GM12875 (cell line): ENCODE measurements around the gene FSTL5.

Experiments used
- H3K4me3 ChIP-seq: one replicate; pipeline ENCODE4 v1.5.1; 2011; ENCODE audit warnings: low read depth, low read length, control low read depth
- TF ChIP-seq, protein P1 (sequence below): IDR thresholded peaks from 2 replicates; pipeline ENCODE4 v1.5.1; 2011; ENCODE audit warnings: low read depth, mild to moderate bottlenecking, control low read depth, inconsistent platforms, low read length, moderate library complexity, borderline replicate concordance; ENCODE audit not compliant: insufficient read depth

FSTL5 gene

DNA sequence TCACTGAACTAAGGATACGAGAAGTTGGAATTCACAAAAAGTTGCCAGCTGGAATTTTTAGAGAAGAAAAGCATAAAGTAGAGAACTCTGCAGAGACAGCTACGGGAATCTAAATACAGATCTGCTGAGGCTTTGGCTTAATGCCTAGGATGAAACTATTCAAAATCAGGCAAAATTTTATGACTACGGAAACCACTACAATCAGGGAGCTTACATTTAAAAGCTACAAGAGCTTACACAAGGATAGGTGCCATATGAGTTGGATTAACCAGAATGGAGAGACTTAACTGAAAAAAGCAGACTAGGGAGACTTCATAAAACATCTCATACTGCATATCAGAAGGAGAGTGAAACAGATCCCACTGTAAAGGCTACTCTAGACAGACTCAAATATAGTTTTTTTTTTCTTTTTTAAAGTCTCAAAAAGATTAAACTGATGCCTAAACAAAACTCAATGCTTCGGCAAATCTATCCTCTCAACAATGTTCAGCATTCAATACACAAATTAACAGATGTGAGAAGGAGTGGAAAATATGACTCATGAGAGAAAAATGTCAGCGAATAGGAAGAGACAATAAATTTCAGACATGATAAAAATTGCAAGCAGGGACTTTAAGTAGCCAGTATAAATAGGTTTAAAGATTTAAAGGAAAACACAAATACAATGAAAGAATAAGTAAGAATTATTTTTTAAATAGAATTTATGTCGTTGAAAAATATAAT lies 586.1 kb downstream of the FSTL5 start:
- TF ChIP-seq, protein P1, sequence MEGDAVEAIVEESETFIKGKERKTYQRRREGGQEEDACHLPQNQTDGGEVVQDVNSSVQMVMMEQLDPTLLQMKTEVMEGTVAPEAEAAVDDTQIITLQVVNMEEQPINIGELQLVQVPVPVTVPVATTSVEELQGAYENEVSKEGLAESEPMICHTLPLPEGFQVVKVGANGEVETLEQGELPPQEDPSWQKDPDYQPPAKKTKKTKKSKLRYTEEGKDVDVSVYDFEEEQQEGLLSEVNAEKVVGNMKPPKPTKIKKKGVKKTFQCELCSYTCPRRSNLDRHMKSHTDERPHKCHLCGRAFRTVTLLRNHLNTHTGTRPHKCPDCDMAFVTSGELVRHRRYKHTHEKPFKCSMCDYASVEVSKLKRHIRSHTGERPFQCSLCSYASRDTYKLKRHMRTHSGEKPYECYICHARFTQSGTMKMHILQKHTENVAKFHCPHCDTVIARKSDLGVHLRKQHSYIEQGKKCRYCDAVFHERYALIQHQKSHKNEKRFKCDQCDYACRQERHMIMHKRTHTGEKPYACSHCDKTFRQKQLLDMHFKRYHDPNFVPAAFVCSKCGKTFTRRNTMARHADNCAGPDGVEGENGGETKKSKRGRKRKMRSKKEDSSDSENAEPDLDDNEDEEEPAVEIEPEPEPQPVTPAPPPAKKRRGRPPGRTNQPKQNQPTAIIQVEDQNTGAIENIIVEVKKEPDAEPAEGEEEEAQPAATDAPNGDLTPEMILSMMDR, result no peak
- H3K4me3 ChIP-seq, result no peak overlapping the region

DNA sequence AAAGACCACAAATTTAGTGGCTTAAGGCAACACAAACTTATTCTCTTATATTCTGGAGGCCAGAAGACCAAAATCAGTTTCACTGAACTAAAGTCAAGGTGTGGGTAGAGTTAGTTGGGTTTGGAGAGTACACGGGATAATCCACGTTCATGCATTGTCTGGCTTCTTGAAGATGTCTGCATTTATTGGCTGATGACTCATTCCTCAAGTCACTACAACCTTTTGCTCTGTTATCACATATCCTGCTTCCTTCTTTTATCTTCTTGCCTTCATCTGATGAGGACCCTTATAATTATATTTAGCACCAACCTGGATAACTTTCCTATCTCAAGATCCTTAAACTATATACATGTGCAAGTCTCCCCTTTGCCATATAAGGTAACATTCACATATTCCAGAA lies 590.0 kb downstream of the FSTL5 start:
- TF ChIP-seq, protein P1, result no peak
- no peak overlapping the region for H3K4me3 ChIP-seq

DNA sequence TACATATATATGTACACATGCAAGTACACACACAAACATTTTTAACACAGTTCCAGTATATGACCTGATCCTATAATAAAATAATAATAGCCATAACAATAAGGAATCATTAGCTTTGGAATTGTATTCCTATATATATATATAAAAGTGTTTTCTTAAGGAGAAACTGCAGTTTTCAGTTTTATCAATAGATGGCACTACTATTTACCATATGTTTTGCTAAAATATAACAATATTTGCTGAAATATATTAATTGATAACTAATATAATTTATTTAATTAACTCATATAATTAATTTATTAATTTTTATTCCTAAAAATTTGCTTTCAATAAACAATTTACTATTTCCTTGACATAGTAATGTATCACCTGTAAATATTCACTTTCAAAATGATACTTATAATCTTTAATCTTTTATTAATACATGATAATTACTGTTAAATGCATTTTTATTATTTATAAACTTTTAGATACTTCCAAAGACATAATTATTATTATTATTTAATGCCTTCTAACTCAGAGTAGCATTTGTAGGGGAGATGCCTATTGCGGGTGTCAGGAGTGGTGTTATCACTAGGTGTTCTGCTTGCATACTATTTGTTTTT lies 599.5 kb downstream of the FSTL5 start:
- TF ChIP-seq, protein P1, result no peak
- no peak overlapping the region for H3K4me3 ChIP-seq

DNA sequence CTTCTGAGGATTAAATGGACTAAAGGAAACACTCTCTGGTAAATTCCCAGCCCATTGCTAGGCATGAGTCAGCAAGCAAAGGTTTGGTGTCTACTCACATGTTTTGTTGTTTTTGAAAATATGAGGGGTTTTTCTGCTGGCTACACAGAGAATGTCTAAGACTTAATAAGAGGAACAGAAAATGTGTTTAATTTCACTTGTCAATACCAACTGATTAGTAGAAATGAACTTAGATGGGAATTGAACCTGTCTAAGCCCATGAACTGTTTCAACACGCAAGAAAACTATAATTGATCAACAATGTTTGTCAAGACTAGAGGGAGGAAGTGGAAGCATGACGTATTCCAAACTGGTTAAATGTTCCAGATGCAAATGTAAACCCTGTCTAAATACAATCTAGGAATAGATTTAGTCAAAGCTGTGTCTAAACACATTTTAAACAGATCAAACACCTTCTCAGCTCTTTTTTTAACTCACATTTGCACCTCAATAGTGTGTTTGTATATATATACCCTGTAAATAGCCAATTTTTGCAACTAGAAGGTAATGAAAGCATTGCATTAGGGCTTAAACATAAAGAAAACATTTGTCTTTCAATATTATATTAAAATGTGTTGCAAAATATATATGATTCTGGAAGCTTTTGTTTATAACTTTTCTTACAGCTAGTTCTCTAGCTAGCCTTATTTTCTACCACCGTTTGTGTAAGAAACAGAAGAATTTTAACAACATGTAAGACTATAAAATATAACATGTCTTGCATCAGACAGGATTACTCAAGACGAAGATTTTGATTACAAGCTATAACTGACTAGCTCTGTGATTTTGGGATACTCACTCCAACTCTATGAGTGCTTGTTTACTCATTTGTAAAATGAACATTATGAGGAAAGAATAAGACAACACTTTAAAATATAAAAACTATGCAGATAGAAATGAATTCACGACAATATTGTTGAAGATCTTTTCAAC lies 607.8 kb downstream of the FSTL5 start:
- TF ChIP-seq, protein P1, result no peak
- no peak overlapping the region for H3K4me3 ChIP-seq

DNA sequence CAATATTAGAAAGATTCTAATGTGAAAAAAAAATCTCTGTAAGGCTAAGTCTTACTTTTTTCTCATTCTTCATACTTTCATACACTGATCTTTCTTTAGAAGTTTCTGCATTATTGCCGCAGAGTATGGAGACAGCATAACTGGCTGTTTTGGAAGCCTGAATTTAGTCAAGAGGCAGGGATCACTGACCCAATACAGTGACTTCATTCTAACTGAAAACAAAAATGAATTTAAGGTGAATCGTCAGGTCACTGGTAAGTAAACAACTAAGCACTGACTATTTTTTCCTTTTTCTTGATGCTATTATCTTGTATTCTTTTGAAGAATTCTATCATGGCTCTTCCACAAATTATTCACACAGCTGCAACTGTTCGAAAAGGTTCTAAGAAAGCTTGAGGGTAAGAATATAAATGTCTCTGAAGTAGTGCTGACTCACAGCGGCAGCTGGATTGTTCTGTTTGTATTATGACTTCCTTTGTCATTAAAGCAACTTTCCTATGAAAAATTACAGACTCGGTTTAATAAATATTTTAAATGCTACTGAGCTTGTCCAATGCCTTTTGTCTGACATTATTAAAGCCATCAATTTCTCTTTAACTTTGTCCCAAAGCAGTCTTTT lies 609.3 kb downstream of the FSTL5 start:
- no peak overlapping the region for H3K4me3 ChIP-seq
- TF ChIP-seq, protein P1, result no peak

DNA sequence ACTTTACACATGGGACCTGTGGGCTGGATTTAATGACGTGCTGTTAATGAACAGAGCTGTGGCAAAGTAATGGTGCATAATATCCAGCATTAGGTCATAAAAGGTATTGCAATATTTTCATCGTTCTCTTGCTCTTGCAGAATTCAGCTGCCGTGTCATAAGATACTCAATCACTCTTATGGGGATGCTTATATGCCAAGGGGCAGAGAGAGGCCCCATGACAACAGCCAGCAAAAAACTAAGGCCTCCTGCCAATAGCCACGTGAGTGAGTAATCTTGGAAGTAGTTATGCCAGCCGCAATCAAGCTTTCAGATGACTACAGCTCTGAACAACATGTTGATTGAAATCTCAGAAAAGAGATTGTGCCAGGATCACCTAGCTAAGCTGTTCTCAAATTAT lies 616.9 kb downstream of the FSTL5 start:
- TF ChIP-seq, protein P1, result no peak
- H3K4me3 ChIP-seq, result no peak overlapping the region
